Measurements from ENCODE around the gene KIF9. TPM values are rescaled to one million over a fixed set of nuclear protein-coding genes. Genes with fewer than 3 reads are reported as not detected.
A peak's percentile ranks its signal among the peaks of the same experiment; 100 is the strongest.

KIF9 gene
- total RNA-seq, 1 donor from 2014 or later: 12.1 TPM

- H3K4me3 Mint-ChIP-seq (ENCODE audit: unreplicated experiment): no peak overlapping the region
- H3K27ac Mint-ChIP-seq (ENCODE audit: unreplicated experiment): peak overlapping the region; percentile 23
- peaks cover 24% of the 10 kb centered on the region for H3K36me3 Mint-ChIP-seq (ENCODE audit: low read depth, unreplicated experiment)
- TF ChIP-seq CTCF (IDR thresholded peaks at IDR 0.05; ENCODE audit: unreplicated experiment): no peak
- peaks cover 37% of the 10 kb centered on the region for H3K4me1 Mint-ChIP-seq (ENCODE audit: unreplicated experiment)
- DNase-seq (ENCODE audit: low spot score): no peak
- no peaks in the 10 kb centered on the region for H3K9me3 Mint-ChIP-seq (ENCODE audit: unreplicated experiment)
- peaks cover 5% of the 10 kb centered on the region for H3K27me3 Mint-ChIP-seq (ENCODE audit: unreplicated experiment)
These were observed 15.8 kb upstream of the KIF9 start for GRCh38 chr3:47298439-47298838.

GRCh38 chr3:47296562-47297302 lies 14.1 kb upstream of the KIF9 start:
- Mint-ChIP-seq H3K27me3 (ENCODE audit: unreplicated experiment) (peaks cover 7% of the 10 kb centered on the region), H3K4me3 (ENCODE audit: unreplicated experiment) (peak overlapping the region; percentile 63), H3K9me3 (ENCODE audit: unreplicated experiment) (no peaks in the 10 kb centered on the region), H3K36me3 (ENCODE audit: low read depth, unreplicated experiment) (peaks cover 13% of the 10 kb centered on the region), H3K27ac (ENCODE audit: unreplicated experiment) (peak overlapping the region; percentile 65), H3K4me1 (ENCODE audit: unreplicated experiment) (peaks cover 37% of the 10 kb centered on the region)
- no peak for DNase-seq (ENCODE audit: low spot score)
- no peak for TF ChIP-seq CTCF (IDR thresholded peaks at IDR 0.05; ENCODE audit: unreplicated experiment)

GRCh38 chr3:47295976-47296375 lies 13.4 kb upstream of the KIF9 start:
- no peak for DNase-seq (ENCODE audit: low spot score)
- H3K27ac Mint-ChIP-seq (ENCODE audit: unreplicated experiment): no peak overlapping the region
- peaks cover 7% of the 10 kb centered on the region for H3K27me3 Mint-ChIP-seq (ENCODE audit: unreplicated experiment)
- H3K4me3 Mint-ChIP-seq (ENCODE audit: unreplicated experiment): no peak overlapping the region
- H3K9me3 Mint-ChIP-seq (ENCODE audit: unreplicated experiment): no peaks in the 10 kb centered on the region
- H3K36me3 Mint-ChIP-seq (ENCODE audit: low read depth, unreplicated experiment): peaks cover 13% of the 10 kb centered on the region
- TF ChIP-seq CTCF (IDR thresholded peaks at IDR 0.05; ENCODE audit: unreplicated experiment): no peak
- H3K4me1 Mint-ChIP-seq (ENCODE audit: unreplicated experiment): peaks cover 32% of the 10 kb centered on the region

GRCh38 chr3:47295322-47295721 lies 12.7 kb upstream of the KIF9 start:
- H3K27ac Mint-ChIP-seq (ENCODE audit: unreplicated experiment): no peak overlapping the region
- peaks cover 13% of the 10 kb centered on the region for H3K36me3 Mint-ChIP-seq (ENCODE audit: low read depth, unreplicated experiment)
- DNase-seq (ENCODE audit: low spot score): no peak
- peaks cover 7% of the 10 kb centered on the region for H3K27me3 Mint-ChIP-seq (ENCODE audit: unreplicated experiment)
- TF ChIP-seq CTCF (IDR thresholded peaks at IDR 0.05; ENCODE audit: unreplicated experiment): no peak
- H3K4me3 Mint-ChIP-seq (ENCODE audit: unreplicated experiment): no peak overlapping the region
- H3K4me1 Mint-ChIP-seq (ENCODE audit: unreplicated experiment): peaks cover 30% of the 10 kb centered on the region
- H3K9me3 Mint-ChIP-seq (ENCODE audit: unreplicated experiment): no peaks in the 10 kb centered on the region

- no peak for DNase-seq (ENCODE audit: low spot score)
- Mint-ChIP-seq H3K27me3 (ENCODE audit: unreplicated experiment) (peaks cover 7% of the 10 kb centered on the region), H3K4me3 (ENCODE audit: unreplicated experiment) (no peak overlapping the region), H3K27ac (ENCODE audit: unreplicated experiment) (no peak overlapping the region), H3K36me3 (ENCODE audit: low read depth, unreplicated experiment) (peaks cover 13% of the 10 kb centered on the region), H3K4me1 (ENCODE audit: unreplicated experiment) (peaks cover 30% of the 10 kb centered on the region), H3K9me3 (ENCODE audit: unreplicated experiment) (no peaks in the 10 kb centered on the region)
- TF ChIP-seq CTCF (IDR thresholded peaks at IDR 0.05; ENCODE audit: unreplicated experiment): no peak
These were observed 11.8 kb upstream of the KIF9 start for GRCh38 chr3:47294392-47294791.

Measured in endothelial cell (in vitro differentiated cells).